Transverse colon (tissue), 4 donors: Measurements from ENCODE around the gene QSOX2. TPM values are rescaled to one million over a fixed set of nuclear protein-coding genes. Genes with fewer than 3 reads are reported as not detected.

ENCODE experiments used
- DNase-seq: peaks from one replicate; pipeline ENCODE4 v3.0.0-alpha.2; 2019
- H3K27ac ChIP-seq, 4 donors: fragments of 200-600 bp; sonication (generic); 2 replicates each; pipeline ENCODE4 v1.5.1; 2016 to 2018; ENCODE audit warnings: inconsistent platforms in 4 of 4
- H3K27me3 ChIP-seq: fragments of 200-600 bp; sonication (generic); 2 replicates; pipeline ENCODE4 v1.5.1; 2017; ENCODE audit warnings: inconsistent platforms
- H3K36me3 ChIP-seq, 4 donors: fragments of 200-600 bp; sonication (generic); 2 replicates each; pipeline ENCODE4 v1.5.1; 2017 to 2019; ENCODE audit warnings: inconsistent platforms in 4 of 4
- H3K4me1 ChIP-seq, 4 donors: fragments of 200-600 bp; sonication (generic); 2 replicates each; pipeline ENCODE4 v1.5.1; 2017 to 2020; ENCODE audit warnings: inconsistent platforms in 4 of 4
- H3K4me3 ChIP-seq, 4 donors: fragments of 200-600 bp; sonication (generic); 1 replicate in 1 of 4; 2 replicates in 3 of 4; pipeline versions ENCODE4 v1.5.1 to v1.6.1; 2017 to 2019; ENCODE audit warnings: inconsistent platforms in 4 of 4
- H3K9me3 ChIP-seq, 2 donors: fragments of 200-600 bp; sonication (generic); 2 replicates each; pipeline ENCODE4 v1.5.1; 2017 to 2019; ENCODE audit warnings: inconsistent platforms in 2 of 2
- EP300 ChIP-seq: sonication (generic); formaldehyde crosslinking; IDR thresholded peaks from one replicate; pipeline ENCODE4 v1.6.1; 2017; ENCODE audit warnings: antibody characterized with exemption, low read depth
- POLR2A ChIP-seq: fragments of 450-650 bp; IDR thresholded peaks from one replicate; pipeline ENCODE4 v1.6.1; 2016; ENCODE audit warnings: antibody characterized with exemption, mild to moderate bottlenecking, moderate library complexity
- POLR2AphosphoS5 ChIP-seq, 3 donors: sonication (generic); formaldehyde crosslinking; IDR thresholded peaks; one replicate each; pipeline ENCODE4 v1.6.1; 2016; ENCODE audit warnings: antibody characterized with exemption in 3 of 3
- WGBS, 2 donors: methylation state at CpG; one replicate each; pipeline ENCODE4 v1.1.5; 2018; ENCODE audit warnings: low coverage in 1 of 2; 5-methylcytosine and 5-hydroxymethylcytosine counted together
- in situ Hi-C, 4 donors: fragments of 200-750 bp; cut with MboI; loops; one replicate each; pipeline versions ENCODE4 v1.15.0 to v1.15.1; 2017; ENCODE audit warnings: low sequenced_read_pairs in 3 of 4, low pct_ligation_motif_present in 1 of 4, low pct_unique_long_range_greater_than_20kb in 1 of 4
- intact Hi-C: fragments of 100-400 bp; cut with DNase I; formaldehyde crosslinking; loops from one replicate; pipeline ENCODE4 v1.15.1; 2023; ENCODE audit warnings: low total_unique reads
- total RNA-seq, 4 donors: library from RNA; depleted of rRNA; stranded (reverse); fragments of >200 nt; gene quantifications; one replicate each; pipeline ENCODE4 v1.1.0, GENCODE V29; 2016
- TF ChIP-seq, protein P1 (sequence below), 5 experiments: fragments of 200-600 bp in 3 of 5; fragments of 450-650 bp in 2 of 5; sonication (generic) in 3 of 5; IDR thresholded peaks; 1 replicate in 2 of 5; 2 replicates in 3 of 5; pipeline ENCODE4 v1.5.1; 2016 to 2017; ENCODE audit warnings: antibody characterized with exemption in 5 of 5, inconsistent platforms in 3 of 5, mild to moderate bottlenecking in 2 of 5, moderate library complexity in 1 of 5

The QSOX2 gene
- total RNA-seq, 4 donors from 2014 or later: 3.7 to 18.1 (median 4.8) TPM

DNA sequence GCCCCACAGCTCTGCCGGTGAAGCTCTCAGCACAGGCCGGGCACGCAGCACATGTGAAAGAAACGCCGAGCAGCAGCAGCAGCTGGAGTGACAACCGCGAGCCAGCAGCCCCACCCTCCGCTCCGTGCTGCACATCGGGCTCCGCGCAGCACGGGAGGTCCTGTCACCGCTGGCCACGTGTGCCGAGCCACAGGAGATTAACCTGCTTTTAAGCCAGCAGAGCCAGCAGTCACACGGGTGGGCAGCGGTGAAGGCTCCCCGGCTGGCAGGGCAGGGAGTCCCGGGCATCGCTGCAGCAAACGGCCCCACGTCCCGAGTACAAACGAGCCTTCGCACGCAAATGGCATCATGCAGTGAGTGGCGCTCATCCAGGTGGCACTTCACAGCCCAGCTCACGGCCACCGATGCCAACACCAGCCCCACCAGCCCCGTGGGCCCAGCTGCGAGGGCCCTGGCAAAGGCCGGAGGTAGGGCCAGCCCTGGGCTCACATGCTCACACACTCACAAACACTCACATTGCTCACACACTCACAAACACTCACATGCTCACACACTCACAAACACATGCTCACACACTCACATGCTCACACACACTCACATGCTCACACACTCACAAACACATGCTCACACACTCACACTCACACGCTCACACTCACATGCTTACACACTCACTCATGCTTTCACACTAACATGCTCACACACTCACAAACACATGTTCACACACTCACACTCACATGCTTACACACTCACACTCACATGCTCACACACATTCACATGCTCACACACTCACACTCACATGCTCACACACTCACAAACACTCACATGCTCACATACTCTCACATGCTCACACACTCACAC is 47.2 kb upstream of the QSOX2 start:
- H3K9me3 ChIP-seq: no peaks in the 10 kb centered on the region
- in situ Hi-C loops: no loop called here
- H3K27ac ChIP-seq: no peak overlapping the region
- H3K27me3 ChIP-seq: peaks cover 14% of the 10 kb centered on the region
- DNase-seq: no peak
- intact Hi-C loops: no loop called here
- 55 to 100% methylated on average over 1 to 19 of the region's 34 CpGs for WGBS, 2 donors
- no peak for TF ChIP-seq EP300
- TF ChIP-seq, protein P1, sequence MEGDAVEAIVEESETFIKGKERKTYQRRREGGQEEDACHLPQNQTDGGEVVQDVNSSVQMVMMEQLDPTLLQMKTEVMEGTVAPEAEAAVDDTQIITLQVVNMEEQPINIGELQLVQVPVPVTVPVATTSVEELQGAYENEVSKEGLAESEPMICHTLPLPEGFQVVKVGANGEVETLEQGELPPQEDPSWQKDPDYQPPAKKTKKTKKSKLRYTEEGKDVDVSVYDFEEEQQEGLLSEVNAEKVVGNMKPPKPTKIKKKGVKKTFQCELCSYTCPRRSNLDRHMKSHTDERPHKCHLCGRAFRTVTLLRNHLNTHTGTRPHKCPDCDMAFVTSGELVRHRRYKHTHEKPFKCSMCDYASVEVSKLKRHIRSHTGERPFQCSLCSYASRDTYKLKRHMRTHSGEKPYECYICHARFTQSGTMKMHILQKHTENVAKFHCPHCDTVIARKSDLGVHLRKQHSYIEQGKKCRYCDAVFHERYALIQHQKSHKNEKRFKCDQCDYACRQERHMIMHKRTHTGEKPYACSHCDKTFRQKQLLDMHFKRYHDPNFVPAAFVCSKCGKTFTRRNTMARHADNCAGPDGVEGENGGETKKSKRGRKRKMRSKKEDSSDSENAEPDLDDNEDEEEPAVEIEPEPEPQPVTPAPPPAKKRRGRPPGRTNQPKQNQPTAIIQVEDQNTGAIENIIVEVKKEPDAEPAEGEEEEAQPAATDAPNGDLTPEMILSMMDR (IDR thresholded peaks at IDR 0.05): no peak
- TF ChIP-seq POLR2AphosphoS5 (IDR thresholded peaks at IDR 0.05): no peak
- TF ChIP-seq POLR2A: no peak
- H3K4me3 ChIP-seq: no peak overlapping the region
- no peaks in the 10 kb centered on the region for H3K36me3 ChIP-seq
- peaks cover 6 to 14% (median 10%) of the 10 kb centered on the region in 4 donors for H3K4me1 ChIP-seq

DNA sequence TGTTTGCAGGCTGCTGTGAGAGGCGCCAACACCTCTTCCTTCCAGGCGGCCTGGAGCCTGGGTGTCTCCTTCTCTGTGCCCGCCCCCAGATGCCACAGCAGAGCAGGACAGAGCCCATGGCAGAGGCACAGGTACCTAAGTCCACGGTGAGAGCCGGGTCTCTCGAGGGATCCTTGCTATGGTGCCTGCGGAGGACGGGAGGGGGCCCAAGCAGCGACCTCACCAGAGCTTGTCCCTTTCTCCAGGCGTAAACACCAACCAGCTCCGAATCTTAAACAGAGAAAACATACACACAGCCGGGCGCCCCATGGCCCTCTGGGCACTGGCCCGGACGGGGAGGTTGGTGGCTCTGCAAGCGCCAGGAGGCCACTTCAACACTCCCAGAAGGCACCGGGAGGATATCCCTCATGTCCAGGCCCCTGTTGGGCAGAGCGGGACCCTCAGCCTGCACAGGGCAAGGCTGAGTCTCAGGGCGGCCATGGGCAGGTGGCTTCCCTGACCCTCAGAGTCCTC is 46.5 kb upstream of the QSOX2 start:
- no peaks in the 10 kb centered on the region for H3K9me3 ChIP-seq
- intact Hi-C loops: no loop called here
- 56% methylated on average over 18 of the region's 19 CpGs; no CpG with 5 or more reads in 1 of the 2 donors for WGBS, 2 donors
- in situ Hi-C loops: no loop called here
- peaks cover 21% of the 10 kb centered on the region for H3K27me3 ChIP-seq
- TF ChIP-seq, protein P1 (IDR thresholded peaks at IDR 0.05): no peak
- no peak for TF ChIP-seq EP300
- TF ChIP-seq POLR2AphosphoS5 (IDR thresholded peaks at IDR 0.05): no peak
- TF ChIP-seq POLR2A: no peak
- H3K36me3 ChIP-seq: no peaks in the 10 kb centered on the region
- peaks cover 6 to 9% (median 8%) of the 10 kb centered on the region in 4 donors for H3K4me1 ChIP-seq
- H3K27ac ChIP-seq: no peak overlapping the region
- DNase-seq: no peak
- H3K4me3 ChIP-seq: no peak overlapping the region

DNA sequence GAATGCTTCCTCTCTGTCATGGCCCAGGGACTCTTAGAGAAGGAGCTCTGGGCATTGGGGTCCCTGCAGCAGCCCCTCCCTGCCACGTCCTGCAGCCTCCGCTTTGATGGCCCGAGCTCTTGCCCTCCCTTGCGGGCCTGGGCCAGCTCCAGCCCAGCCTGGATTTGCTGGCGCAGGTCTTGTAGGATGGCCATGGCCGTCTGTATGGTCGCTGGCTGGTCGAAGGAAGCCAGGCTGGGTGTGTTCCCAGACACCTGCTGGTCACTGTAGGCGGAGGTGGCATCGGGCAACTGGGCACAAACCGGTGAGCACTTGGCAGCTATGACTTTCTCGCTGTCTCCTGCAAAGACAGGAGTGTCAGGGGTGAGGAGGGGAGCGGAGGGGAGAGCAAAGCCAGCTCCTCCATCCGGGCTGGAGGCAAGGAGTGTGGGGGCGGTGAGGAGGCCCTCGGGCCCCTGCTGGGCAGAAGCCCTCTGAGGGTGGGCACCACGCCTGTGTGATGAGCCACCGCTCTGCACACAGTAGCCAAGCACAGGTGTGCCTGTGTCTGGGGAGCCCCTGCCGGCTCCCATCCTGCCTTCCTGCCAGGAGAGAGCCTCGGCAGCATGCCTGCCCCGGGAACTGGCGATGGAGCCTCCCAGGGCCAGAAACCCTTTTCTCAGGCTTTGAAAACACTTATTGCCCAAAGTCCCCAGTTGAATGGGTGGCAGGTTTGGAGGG is 45.9 kb upstream of the QSOX2 start:
- peaks cover 23% of the 10 kb centered on the region for H3K27me3 ChIP-seq
- no peaks in the 10 kb centered on the region for H3K36me3 ChIP-seq
- no peaks in the 10 kb centered on the region for H3K9me3 ChIP-seq
- no peak overlapping the region for H3K4me3 ChIP-seq
- no peak for DNase-seq
- in situ Hi-C loops: no loop called here
- H3K4me1 ChIP-seq: peaks cover under 1 to 5% (median 3%) of the 10 kb centered on the region in 4 donors
- no peak for TF ChIP-seq POLR2AphosphoS5 (IDR thresholded peaks at IDR 0.05)
- TF ChIP-seq EP300: no peak
- no peak for TF ChIP-seq POLR2A
- TF ChIP-seq, protein P1 (IDR thresholded peaks at IDR 0.05): no peak
- H3K27ac ChIP-seq: no peak overlapping the region
- intact Hi-C loops: loop anchor here (1.0 kb wide), 1 partner anchor 34 kb away; no protein-coding TSS in a partner anchor
- 78% methylated on average over 22 of the region's 22 CpGs; no CpG with 5 or more reads in 1 of the 2 donors for WGBS, 2 donors

DNA sequence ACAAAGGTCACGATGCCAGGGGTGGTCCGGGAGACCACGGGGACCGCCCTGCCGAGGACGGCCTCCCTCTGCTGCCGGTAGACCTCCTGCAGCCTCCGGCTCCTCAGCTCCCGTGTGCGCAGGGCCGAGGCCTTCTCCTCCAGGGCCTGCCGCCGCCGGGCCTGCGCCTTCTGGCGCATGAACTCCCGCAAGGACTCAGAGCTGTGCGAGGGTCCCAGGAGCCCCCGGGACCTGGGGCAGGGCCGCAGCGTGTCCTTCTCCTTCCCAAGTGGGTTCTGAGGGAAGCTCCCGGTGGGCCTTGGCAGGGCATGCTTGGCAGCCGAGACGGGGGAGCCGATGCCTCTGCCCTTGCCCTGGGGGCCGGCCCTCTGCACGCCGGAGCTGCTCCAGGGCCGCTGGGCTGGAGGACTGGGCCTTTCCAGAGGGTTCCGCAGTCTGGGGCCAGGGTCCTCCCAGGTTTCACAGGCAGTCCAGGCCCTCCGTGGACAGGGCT is 44.9 kb upstream of the QSOX2 start:
- Histone ChIP-seq H3K4me3 (no peak overlapping the region), H3K27ac (no peak overlapping the region), H3K36me3 (no peaks in the 10 kb centered on the region), H3K4me1 (peaks cover 0 to 3% (median 0%) of the 10 kb centered on the region in 4 donors), H3K9me3 (no peaks in the 10 kb centered on the region), H3K27me3 (peaks cover 32% of the 10 kb centered on the region)
- WGBS, 2 donors: 90% methylated on average over 17 of the region's 31 CpGs; no CpG with 5 or more reads in 1 of the 2 donors
- intact Hi-C loops: no loop called here
- in situ Hi-C loops: no loop called here
- no peak for TF ChIP-seq POLR2A
- DNase-seq: no peak
